PFSK-1 (cell line): ENCODE measurements around the gene SLC24A4.

Experiments
- FOXP2 ChIP-seq: optimal IDR thresholded peaks from 2 replicates; pipeline ENCODE3; 2011; ENCODE audit warnings: borderline replicate concordance, control low read depth, inconsistent platforms; ENCODE audit not compliant: insufficient read depth; ENCODE audit errors: extremely low read length, extremely low read depth
- POLR2AphosphoS5 ChIP-seq: IDR thresholded peaks from 2 replicates; pipeline ENCODE4 v1.6.1; 2012; ENCODE audit warnings: low read depth, mild to moderate bottlenecking, control low read depth, low read length, moderate library complexity
- SIN3A ChIP-seq: IDR thresholded peaks from 2 replicates; pipeline ENCODE4 v1.6.1; 2012; ENCODE audit warnings: mild to moderate bottlenecking, low read length, moderate library complexity, borderline replicate concordance; ENCODE audit not compliant: insufficient read depth
- TAF1 ChIP-seq: IDR thresholded peaks from 2 replicates; pipeline ENCODE4 v1.6.1; 2012; ENCODE audit warnings: low read length, control low read depth, borderline replicate concordance; ENCODE audit not compliant: insufficient read depth
- TF ChIP-seq, protein P1 (sequence below), 2 experiments: IDR thresholded peaks; 2 replicates each; pipeline versions ENCODE4 v1.6.1 to v1.8.0; 2011 to 2012; ENCODE audit warnings: low read depth in 2 of 2, low read length in 2 of 2, control low read depth in 1 of 2, inconsistent platforms in 1 of 2, mild to moderate bottlenecking in 1 of 2, moderate library complexity in 1 of 2; ENCODE audit not compliant: insufficient read depth in 1 of 2

Gene SLC24A4

GRCh38 chr14:92397150-92397952, 74.4 kb downstream of the SLC24A4 start:
- TF ChIP-seq TAF1 (no peak), SIN3A (no peak), FOXP2 (no peak), POLR2AphosphoS5 (no peak)
- TF ChIP-seq, protein P1, sequence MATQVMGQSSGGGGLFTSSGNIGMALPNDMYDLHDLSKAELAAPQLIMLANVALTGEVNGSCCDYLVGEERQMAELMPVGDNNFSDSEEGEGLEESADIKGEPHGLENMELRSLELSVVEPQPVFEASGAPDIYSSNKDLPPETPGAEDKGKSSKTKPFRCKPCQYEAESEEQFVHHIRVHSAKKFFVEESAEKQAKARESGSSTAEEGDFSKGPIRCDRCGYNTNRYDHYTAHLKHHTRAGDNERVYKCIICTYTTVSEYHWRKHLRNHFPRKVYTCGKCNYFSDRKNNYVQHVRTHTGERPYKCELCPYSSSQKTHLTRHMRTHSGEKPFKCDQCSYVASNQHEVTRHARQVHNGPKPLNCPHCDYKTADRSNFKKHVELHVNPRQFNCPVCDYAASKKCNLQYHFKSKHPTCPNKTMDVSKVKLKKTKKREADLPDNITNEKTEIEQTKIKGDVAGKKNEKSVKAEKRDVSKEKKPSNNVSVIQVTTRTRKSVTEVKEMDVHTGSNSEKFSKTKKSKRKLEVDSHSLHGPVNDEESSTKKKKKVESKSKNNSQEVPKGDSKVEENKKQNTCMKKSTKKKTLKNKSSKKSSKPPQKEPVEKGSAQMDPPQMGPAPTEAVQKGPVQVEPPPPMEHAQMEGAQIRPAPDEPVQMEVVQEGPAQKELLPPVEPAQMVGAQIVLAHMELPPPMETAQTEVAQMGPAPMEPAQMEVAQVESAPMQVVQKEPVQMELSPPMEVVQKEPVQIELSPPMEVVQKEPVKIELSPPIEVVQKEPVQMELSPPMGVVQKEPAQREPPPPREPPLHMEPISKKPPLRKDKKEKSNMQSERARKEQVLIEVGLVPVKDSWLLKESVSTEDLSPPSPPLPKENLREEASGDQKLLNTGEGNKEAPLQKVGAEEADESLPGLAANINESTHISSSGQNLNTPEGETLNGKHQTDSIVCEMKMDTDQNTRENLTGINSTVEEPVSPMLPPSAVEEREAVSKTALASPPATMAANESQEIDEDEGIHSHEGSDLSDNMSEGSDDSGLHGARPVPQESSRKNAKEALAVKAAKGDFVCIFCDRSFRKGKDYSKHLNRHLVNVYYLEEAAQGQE (IDR thresholded peaks at IDR 0.05; ENCODE audit: insufficient read depth in 1 of 2, low read depth in 2 of 2, low read length in 2 of 2) = no peak

DNA sequence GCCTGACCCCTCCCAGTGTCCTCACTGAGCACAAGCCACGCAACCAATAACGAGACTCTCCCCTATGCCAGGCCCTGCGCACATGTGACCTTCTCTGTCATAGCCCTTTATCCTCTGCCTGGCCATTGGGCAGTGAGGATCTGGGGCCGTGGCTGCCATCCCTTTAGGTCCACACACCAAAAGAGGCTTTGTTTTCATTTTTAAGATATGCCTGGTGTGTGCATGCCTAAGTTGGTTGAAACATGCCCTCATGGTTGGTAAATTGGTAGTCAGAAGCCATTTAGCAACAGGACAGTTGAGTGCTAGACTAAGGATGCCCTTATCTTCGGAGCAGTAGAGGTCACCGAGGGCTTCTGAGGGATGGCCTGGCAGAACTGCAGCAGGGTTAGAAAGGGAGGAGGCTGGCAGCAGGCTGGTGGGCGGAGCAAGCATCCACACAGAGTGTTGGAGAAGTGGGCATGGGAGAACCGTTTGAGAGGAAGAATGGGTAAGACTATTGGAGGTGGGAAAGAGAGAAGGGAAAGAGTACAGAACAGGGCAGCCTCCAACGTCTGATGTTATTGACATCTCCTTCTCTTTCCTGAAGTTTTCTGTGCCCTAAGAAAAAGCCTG, 75.1 kb downstream of the SLC24A4 start:
- TF ChIP-seq FOXP2 (no peak), TAF1 (no peak), POLR2AphosphoS5 (no peak), SIN3A (no peak)
- TF ChIP-seq, protein P1 (IDR thresholded peaks at IDR 0.05; ENCODE audit: insufficient read depth in 1 of 2, low read depth in 2 of 2, low read length in 2 of 2) = no peak

- TF ChIP-seq SIN3A = no peak
- no peak for TF ChIP-seq FOXP2
- no peak for TF ChIP-seq TAF1
- TF ChIP-seq, protein P1 (IDR thresholded peaks at IDR 0.05; ENCODE audit: insufficient read depth in 1 of 2, low read depth in 2 of 2, low read length in 2 of 2) = no peak
These were observed 76.1 kb downstream of the SLC24A4 start for GRCh38 chr14:92398888-92399636.

DNA sequence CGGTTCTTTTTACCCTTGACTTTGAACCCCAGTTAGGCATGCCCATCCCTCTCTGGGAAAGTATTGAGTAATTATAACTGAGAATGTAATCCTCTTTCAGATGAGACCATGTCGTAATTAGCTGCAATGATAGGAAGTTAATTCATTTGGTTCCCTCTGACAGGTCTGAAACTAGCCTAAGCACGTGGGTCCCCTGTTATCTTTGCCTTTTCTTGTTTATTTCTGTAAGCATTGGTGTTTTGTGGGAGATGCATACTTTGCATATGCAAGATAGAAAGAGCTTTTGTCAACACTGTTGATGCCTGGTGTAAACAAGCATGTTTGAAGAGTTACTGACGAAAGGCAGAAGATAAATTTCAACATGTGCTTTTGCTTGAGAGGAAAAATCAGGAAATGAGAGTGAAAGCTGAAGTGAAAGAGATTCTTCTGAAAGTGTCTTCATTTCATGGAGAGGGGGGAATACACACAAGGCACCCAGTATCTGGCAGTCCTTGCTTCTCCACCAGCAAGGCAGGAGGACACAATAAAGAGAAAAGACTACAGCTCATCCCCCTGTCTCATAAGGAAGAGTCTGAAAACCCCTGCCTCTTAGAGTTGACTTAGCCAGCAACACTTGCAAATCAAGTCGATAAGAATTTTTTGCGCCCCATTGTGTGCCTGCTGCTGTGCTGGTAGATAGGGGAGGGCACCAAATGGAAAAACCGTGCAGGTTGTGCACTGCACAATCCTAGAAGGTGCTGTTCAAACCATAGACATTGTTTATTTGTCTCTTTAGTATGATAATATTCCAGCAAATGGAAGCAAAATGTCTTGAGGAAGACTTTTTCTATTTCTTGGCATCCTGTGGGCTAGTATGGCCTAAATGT, 77.8 kb downstream of the SLC24A4 start:
- TF ChIP-seq SIN3A (no peak), FOXP2 (no peak), POLR2AphosphoS5 (no peak), TAF1 (no peak)
- TF ChIP-seq, protein P1 (IDR thresholded peaks at IDR 0.05; ENCODE audit: insufficient read depth in 1 of 2, low read depth in 2 of 2, low read length in 2 of 2) = no peak
